ENCODE results near the gene ITGB5.

DNA sequence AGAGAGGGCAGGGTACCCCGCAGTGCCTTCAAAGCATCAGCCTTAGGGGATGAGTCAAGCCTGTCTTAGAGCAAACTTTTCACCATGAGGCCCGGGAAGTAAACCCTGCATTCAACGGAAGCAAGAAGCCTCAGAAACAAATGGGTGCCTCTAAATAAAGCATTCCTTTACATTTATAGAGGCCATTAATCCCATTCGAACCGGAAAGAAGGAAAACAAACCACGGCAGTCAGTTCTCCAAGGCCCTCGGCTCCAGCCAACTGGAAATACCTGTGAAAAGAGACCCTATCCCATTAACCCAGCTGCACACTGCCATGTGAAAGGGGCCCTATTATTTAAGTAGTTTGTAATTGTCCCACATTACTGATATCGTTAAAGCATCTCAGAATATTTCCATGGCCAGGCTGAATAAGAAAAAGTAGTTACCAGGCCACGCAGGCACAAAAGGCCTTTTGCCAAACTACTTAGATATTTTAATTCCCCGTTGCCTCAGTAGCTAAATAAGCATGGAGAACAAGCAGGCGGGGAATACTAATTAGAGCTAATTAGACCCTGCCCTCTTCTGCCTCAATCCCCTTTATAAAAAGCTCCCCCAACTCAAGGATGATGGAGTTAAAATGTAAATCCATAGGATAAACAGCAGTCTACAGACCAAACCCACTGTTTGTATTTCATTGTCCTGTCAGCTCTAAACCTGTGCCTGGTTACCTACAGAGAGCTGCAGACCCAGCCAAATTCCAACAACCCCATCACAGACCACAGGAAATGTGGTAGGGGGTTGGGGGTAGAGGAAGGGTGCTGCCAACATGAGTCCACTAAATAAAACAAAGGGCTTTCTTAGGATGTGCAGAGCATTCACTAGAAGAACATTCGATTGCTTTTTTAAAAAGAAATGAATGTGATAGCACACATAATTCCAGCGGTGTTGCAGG is 4.1 kb downstream of the ITGB5 start:
- TF ChIP-seq, protein P1, sequence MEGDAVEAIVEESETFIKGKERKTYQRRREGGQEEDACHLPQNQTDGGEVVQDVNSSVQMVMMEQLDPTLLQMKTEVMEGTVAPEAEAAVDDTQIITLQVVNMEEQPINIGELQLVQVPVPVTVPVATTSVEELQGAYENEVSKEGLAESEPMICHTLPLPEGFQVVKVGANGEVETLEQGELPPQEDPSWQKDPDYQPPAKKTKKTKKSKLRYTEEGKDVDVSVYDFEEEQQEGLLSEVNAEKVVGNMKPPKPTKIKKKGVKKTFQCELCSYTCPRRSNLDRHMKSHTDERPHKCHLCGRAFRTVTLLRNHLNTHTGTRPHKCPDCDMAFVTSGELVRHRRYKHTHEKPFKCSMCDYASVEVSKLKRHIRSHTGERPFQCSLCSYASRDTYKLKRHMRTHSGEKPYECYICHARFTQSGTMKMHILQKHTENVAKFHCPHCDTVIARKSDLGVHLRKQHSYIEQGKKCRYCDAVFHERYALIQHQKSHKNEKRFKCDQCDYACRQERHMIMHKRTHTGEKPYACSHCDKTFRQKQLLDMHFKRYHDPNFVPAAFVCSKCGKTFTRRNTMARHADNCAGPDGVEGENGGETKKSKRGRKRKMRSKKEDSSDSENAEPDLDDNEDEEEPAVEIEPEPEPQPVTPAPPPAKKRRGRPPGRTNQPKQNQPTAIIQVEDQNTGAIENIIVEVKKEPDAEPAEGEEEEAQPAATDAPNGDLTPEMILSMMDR (IDR thresholded peaks at IDR 0.05; ENCODE audit: low read length): no peak
- TF ChIP-seq EZH2 (IDR thresholded peaks at IDR 0.05; ENCODE audit: borderline replicate concordance, low read length): no peak

Data from OCI-LY1 (cell line).